Activated gamma-delta T cell treated with anti-CD3 and anti-CD28 coated beads, Interleukin-2, amount 50 U/mL, for 16 hours (primary cell): Measurements from ENCODE around the gene MANF.
"Not testable (repeated sequence)": the region's sequence is repeated elsewhere in the genome, so short reads cannot be mapped to it uniquely, and the experiment has no call there.

Source experiments
- DNase-seq: peaks from one replicate; pipeline ENCODE4 v3.0.0-alpha.2; 2020; ENCODE audit warnings: low read depth

MANF gene

DNA sequence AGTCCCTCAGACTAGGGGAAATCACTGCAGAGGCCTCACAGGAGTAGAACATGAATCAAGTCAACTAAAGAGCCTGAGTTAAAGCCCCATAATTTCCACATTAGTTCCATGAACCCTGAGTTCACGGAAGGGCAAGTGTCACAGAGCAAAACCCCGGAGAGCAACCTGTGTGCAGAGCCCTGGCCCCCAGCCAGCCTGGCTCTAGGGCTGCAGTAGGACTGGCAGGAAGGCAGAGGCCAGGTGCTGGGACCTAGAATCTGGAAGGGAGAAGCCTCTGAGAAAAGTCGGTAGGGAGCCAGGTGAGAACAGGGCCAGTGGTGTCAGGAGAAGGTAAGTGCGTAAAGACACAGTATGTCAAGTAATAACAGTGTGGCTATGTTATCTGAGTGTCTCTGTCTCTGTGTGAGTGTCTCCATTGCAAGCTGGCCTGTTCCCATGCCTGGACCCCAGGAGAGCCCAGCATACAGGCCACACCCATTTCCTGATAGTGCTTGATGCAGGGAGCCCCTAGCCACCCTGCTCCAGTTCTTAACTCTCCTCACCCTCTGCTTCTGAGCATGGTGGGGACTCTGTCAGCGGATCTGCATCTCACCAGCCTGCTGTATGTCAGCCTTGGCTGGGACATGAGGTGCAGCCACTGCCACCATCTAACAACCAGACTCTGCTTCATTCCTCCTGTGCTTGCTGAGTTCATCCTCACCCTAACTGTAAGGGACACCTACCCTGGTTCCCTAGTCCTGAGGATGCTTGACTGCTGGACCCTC lies 11.3 kb upstream of the MANF start:
- DNase-seq, result no peak

- DNase-seq, result no peak
These were observed 10.6 kb upstream of the MANF start for GRCh38 chr3:51374456-51374855.

GRCh38 chr3:51375136-51375535 lies 10.0 kb upstream of the MANF start:
- no peak for DNase-seq

DNA sequence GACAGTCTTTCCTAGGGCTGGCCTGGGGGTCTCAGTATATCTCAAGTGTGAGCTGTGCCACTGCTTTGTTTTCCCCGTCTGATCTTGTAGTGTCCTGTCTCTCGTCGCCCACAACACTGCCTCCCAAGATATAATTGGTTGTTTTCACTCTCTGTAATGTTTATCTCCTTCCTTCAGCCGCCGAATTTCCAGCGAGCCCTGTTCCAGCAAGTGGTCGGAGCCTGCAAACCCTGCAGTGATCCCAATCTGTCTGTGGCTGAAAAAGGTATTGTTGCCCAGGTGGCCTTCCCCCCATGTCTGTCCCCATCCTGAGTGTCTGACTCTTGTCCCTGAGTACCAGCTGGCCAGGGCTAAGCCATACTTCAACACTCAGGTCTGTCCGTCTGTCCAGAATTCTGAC lies 9.5 kb upstream of the MANF start:
- no peak for DNase-seq

GRCh38 chr3:51378065-51378464 lies 7.0 kb upstream of the MANF start:
- no peak for DNase-seq

GRCh38 chr3:51378726-51379125 lies 6.4 kb upstream of the MANF start:
- no peak for DNase-seq

GRCh38 chr3:51379301-51379700 lies 5.8 kb upstream of the MANF start:
- DNase-seq, result no peak

DNA sequence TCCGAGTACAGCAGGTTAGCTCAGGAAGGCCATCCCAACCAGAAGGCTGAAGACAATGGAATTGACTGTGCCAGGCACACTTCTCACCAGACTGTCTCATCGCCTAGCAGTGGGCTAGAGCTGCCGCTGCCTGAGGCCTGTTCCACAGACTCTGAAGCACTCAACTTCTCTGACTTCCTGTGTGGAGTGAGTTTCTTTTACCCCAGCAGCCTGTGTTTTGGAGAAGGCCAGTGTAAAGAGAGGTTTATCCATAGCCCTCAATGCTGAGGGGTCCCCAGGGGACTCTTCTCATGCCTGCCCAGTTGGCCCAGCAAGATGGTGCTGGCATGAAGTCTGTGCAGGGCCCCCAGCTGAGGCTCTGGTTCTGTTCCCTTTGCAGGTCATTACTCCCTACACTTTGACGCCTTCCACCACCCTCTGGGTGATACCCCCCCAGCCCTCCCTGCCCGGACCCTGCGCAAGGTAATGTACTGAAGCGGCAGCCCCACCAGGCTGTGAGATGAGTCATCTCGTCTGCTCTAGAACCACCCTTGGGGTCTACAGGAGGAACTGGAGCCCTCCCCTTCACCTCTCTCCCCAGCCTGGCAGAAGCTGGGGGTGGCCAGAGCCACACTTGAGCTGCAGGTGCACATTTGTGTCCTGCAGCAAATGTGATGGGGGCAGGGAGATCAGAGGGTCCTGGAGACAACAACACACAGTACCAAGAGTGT lies 5.2 kb upstream of the MANF start:
- no peak for DNase-seq

DNA sequence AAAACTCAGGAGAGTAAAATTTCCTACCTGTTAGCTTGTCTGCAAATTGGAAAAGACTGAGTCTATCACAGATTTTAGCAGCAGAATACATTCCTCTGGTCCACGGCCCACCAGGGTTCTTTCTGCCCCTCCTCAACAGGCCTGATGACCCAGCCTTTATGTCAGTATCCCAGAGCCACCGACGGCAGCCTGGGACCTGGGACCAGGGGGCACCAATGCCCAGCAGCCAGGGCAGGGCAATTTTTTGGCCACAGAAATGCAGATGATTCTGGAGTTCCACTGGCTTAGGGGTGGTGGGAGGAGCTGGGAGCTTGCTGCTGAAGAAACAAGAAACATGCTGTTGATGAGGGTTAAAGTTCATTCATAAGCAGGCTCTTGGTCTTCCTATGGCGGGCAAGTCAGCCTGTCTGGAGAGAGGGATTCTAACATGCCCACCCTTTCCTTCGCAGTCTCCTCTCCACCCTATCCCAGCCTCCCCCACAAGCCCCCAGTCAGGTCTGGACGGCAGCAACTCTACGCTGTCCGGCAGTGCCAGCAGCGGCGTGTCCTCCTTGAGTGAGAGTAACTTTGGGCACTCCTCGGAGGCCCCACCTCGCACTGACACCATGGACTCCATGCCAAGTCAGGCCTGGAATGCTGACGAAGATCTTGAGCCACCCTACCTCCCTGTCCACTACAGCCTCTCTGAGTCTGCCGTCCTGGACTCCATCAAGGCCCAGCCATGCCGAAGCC lies 4.3 kb upstream of the MANF start:
- no peak for DNase-seq

DNA sequence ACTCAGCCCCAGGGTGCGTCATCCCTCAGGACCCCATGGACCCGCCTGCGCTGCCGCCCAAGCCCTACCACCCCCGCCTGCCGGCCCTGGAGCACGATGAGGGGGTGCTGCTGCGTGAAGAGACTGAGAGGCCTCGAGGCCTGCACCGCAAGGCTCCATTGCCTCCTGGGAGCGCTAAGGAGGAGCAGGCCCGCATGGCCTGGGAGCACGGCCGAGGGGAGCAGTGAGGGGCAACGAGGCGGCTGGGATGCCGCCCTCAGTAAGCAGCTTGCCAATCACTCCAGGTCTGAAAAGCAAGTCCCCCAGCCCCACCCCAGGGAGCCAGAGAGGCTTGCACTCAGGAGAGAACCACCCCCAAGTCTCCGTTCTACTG lies 3.8 kb upstream of the MANF start:
- no peak for DNase-seq

GRCh38 chr3:51382076-51382745 lies 2.9 kb upstream of the MANF start:
- no peak for DNase-seq

GRCh38 chr3:51382947-51383578 lies 2.0 kb upstream of the MANF start:
- no peak for DNase-seq

DNA sequence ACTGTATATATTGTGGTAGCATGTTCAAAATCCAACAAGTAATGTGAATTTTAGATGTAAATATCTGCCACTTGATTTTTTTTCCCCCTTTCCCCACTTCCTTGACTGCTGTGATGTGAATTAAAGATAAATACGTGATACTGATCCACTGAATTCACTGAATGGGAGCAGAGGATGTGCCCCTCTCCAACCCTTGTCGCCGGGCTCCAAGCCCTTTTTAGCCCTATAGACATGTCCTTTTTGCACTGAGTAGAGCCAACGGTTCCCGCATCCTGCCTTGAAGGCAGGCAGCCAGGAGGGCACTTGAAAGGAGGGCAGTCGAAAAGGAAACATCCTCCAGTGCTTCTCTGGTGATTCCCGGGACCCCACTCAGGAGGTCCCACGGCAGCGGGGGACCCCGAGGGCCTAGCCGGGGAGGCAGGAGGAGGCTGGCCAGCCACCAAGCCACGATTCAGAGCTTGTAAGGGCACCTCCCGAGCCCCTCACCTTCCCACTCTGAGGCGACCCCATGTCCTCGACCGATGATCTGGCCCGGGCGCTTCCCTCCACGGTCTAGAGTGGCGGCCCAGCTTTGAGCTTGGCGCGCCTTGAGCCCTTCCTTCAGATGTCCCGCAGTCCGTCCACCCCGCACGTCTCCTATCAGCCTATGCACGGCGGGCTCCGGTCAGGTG lies 901 bp upstream of the MANF start:
- DNase-seq, result no peak

- no peak for DNase-seq
These were observed 565 bp downstream of the MANF start for GRCh38 chr3:51385621-51386091.

GRCh38 chr3:51386159-51386851 lies 1.2 kb downstream of the MANF start:
- DNase-seq, result no peak

GRCh38 chr3:51386852-51387229 lies 1.8 kb downstream of the MANF start:
- no peak for DNase-seq

- not testable (repeated sequence) for DNase-seq
These were observed 2.2 kb downstream of the MANF start for GRCh38 chr3:51387281-51387680.

- no peak for DNase-seq
These were observed 3.4 kb downstream of the MANF start for GRCh38 chr3:51388286-51389029.

DNA sequence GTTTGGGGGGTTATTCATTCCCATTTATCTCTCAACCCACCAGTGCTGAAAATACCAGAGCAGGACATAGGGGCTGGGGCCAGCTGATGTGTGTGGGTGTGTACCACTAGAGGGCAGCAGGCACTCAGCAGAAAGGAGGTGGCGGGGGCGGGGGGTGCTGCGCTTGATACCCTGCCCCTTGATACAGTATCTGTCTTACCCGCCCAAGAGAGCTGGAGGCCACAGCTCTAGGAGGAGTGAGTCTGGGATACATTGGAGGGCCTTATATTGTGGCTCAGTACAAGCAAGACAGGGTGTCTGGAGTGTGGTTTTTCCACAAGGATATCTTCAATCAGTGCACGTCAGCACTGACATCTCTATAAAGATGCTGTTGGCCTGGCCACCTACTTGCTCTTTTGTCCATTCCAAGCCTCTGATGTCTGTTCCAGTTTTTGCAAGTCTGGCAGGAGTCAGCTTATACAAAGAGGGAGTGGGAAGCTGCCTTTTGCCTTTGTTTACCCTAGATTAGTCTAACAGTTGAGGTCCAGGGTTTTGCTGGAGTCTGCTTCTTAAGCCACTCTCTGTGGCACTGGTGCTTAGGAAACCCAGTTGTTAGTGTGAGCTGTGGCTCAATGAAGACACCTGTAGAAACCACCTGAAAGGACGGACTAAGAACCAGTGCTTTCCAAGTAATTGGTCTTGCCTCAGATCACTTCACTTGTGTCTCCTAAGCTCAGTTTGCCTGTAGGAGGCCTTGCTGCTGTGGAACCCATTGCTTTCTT lies 4.5 kb downstream of the MANF start:
- no peak for DNase-seq
